AML-193 (cell line): ENCODE measurements around the gene SWI5.
"Not testable (repeated sequence)": the region's sequence is repeated elsewhere in the genome, so short reads cannot be mapped to it uniquely, and the experiment has no call there.

ENCODE experiments used
- DNase-seq, 2 experiments: peaks; one replicate each; lab custom pipeline; 2025; lab: John Stamatoyannopoulos, UW

Gene SWI5

GRCh38 chr9:128279088-128280073 lies 3.3 kb downstream of the SWI5 start:
- DNase-seq = not testable (repeated sequence)

GRCh38 chr9:128280084-128280622 lies 4.1 kb downstream of the SWI5 start:
- DNase-seq = peak; percentile 59 to 72

- no peak for DNase-seq
Measured at GRCh38 chr9:128282500-128282899, 6.4 kb downstream of the SWI5 start.

GRCh38 chr9:128285033-128285784 lies 9.1 kb downstream of the SWI5 start:
- DNase-seq = no peak

GRCh38 chr9:128286440-128286839 lies 10.4 kb downstream of the SWI5 start:
- no peak for DNase-seq

- DNase-seq = no peak
Measured at GRCh38 chr9:128288273-128289004, 12.4 kb downstream of the SWI5 start.

- no peak for DNase-seq
Measured at GRCh38 chr9:128292009-128292408, 15.9 kb downstream of the SWI5 start.

GRCh38 chr9:128293091-128293490 lies 17.0 kb downstream of the SWI5 start:
- no peak for DNase-seq

GRCh38 chr9:128294142-128294541 lies 18.1 kb downstream of the SWI5 start:
- no peak for DNase-seq

- no peak for DNase-seq
Measured at GRCh38 chr9:128296340-128297220, 20.5 kb downstream of the SWI5 start.

GRCh38 chr9:128297221-128297773 lies 21.2 kb downstream of the SWI5 start:
- DNase-seq = no peak

- DNase-seq = no peak
Measured at GRCh38 chr9:128298535-128299482, 22.7 kb downstream of the SWI5 start.

GRCh38 chr9:128304136-128304970 lies 28.3 kb downstream of the SWI5 start:
- DNase-seq = no peak

GRCh38 chr9:128304971-128305288 lies 28.9 kb downstream of the SWI5 start:
- DNase-seq = no peak

- DNase-seq = no peak
Measured at GRCh38 chr9:128309551-128309950, 33.5 kb downstream of the SWI5 start.

- no peak for DNase-seq
Measured at GRCh38 chr9:128310461-128310860, 34.4 kb downstream of the SWI5 start.

- no peak for DNase-seq
Measured at GRCh38 chr9:128314697-128315096, 38.6 kb downstream of the SWI5 start.

- DNase-seq = no peak
Measured at GRCh38 chr9:128316421-128316820, 40.3 kb downstream of the SWI5 start.

GRCh38 chr9:128317629-128318028 lies 41.6 kb downstream of the SWI5 start:
- no peak for DNase-seq
